ENCODE results near the gene ARHGEF11.
"Not testable (repeated sequence)": the region's sequence is repeated elsewhere in the genome, so short reads cannot be mapped to it uniquely, and the experiment has no call there.

The ARHGEF11 gene, protein sequence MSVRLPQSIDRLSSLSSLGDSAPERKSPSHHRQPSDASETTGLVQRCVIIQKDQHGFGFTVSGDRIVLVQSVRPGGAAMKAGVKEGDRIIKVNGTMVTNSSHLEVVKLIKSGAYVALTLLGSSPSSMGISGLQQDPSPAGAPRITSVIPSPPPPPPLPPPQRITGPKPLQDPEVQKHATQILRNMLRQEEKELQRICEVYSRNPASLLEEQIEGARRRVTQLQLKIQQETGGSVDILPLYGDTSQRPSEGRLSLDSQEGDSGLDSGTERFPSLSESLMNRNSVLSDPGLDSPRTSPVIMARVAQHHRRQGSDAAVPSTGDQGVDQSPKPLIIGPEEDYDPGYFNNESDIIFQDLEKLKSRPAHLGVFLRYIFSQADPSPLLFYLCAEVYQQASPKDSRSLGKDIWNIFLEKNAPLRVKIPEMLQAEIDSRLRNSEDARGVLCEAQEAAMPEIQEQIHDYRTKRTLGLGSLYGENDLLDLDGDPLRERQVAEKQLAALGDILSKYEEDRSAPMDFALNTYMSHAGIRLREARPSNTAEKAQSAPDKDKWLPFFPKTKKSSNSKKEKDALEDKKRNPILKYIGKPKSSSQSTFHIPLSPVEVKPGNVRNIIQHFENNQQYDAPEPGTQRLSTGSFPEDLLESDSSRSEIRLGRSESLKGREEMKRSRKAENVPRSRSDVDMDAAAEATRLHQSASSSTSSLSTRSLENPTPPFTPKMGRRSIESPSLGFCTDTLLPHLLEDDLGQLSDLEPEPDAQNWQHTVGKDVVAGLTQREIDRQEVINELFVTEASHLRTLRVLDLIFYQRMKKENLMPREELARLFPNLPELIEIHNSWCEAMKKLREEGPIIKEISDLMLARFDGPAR (N-terminal part only)

GRCh38 chr1:157045250-157046218 is at the start of gene ARHGEF11:
TSS of gene ARHGEF11 (minus strand) at chr1:157045742. CDS start at chr1:157044330, 1,412 bp downstream.
- no peak for DNase-seq

GRCh38 chr1:157095091-157095490 is 49.5 kb upstream of the ARHGEF11 start:
- DNase-seq = no peak

DNA sequence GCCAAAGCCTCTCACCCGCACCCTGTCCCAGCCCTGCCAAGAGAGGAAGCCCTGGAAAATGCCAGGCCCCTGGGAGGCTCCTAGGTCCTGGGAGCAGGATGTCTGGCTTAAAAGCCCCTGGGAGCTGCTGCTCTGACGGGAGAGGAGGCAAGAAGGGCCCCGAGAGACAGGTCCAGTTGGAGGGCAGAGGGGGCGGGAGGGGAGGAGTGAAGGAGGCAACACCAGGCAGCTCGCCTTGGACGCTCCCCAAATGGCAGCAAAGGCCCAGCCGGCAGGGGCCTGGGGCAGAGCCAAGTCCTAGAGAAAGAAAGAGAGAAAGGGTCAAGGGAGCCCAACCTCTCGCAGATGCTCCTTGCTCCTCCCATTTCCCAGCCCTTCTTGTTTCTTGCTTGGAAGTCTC is 47.3 kb upstream of the ARHGEF11 start:
- no peak for DNase-seq

DNA sequence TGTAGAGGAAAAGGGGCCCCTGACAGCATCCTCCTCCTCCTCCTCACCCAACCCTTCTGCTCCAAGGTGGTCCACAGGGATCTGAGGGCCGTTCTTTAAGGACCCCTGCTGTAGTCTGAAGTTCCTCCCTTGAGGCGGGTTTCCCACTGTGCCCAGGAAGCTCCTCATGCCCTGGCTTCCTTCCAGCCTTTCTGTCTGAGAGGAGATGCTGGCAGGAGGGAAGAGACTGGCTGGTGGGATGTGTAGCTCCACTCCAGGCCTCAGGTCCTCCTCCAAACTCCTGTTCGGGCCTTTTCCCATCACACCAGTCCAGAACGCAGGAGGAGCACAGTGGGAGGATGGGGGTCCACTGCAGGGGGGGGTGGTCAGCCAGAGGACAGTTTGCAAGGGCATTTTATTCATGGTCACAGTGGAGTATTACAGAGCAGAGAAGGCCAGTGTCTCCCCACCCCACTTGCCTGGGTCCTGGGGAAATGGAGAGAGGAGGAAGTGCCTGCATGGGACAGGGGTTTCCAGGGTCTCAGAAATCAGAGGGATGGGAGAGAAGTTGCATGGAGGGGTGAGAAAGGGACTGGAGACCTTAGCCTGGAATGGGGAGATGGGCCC is 46.2 kb upstream of the ARHGEF11 start:
- no peak for DNase-seq

DNA sequence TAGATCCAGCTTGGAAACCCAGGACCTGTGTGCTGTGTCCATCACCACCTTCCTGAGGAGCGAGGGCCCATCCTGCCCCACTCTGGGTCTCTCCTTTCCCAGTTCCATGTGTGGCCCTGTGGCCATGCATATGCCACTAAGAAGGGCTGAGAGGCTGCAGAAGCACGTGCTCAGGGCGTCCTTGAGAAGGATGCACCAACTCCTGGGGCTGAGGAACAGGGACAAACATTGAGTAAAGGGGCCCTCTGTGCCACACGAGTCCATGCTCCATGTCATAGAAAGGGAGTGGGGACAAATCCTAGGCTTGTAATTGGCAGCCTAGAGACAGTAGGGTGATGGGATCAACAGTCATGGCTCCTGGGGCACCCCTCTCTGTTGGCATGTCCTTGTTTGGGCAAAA is 45.6 kb upstream of the ARHGEF11 start:
- no peak for DNase-seq

GRCh38 chr1:157090771-157091170 is 45.2 kb upstream of the ARHGEF11 start:
- DNase-seq = no peak

- DNase-seq = peak; percentile 90
Observed at GRCh38 chr1:157090196-157090647, 44.7 kb upstream of the ARHGEF11 start.

DNA sequence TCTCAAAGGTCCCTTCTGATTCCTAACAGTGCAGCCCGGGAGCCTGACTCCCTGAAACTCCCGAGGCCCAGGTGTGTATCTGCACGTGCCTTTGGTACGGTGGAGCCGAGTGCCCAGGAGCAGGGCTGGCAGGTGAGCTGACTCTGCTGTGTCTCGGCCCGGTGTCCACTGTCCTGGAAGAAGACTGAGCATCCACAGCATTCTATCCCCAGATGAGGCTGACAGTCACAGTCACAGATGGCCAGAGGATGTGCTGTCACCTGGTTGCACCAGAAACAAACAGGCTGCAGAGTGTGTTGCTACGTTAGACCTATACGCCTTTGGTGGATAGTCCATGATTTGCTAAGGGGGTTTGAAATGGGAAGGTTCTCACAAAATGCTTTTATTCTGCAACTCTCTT is 44.2 kb upstream of the ARHGEF11 start:
- no peak for DNase-seq

DNA sequence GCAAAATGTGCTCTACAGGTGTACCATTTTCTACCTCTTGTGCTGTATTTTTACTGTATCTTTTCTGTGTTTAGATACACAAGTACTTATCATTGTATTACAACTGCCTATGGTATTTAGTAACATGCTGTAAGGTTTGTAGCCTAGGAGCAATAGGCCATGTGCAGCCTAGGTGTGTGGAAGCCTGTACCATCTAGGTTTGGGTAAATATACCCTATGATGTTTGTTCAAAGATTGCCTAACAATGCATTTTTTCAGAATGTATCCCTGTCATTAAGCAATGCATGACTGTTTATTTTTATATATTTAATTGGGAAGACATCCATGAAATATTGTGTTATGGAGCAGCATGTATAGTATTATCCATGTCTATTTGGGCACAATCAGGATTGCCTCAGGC is 43.1 kb upstream of the ARHGEF11 start:
- DNase-seq = no peak

DNA sequence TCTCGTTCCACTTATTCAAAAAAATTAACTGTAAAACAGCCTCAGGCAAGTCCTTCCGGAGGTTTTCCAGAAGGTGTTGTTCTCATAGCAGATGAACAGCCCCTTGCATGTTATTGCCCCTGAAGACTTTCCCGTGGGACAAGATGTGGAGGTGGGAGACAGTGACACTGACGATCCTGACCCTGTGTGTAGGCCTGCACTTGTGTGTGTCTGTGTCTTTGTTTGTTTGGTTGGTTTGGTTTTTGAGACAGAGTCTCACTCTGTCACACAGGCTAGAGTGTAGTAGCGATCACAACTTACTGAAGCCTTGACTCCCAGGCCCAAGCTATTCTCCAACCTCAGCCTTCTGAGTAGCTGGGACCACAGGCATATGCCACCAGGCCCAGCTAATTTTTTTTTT is 41.5 kb upstream of the ARHGEF11 start:
- DNase-seq = no peak

GRCh38 chr1:157086299-157086698 is 40.8 kb upstream of the ARHGEF11 start:
- no peak for DNase-seq

DNA sequence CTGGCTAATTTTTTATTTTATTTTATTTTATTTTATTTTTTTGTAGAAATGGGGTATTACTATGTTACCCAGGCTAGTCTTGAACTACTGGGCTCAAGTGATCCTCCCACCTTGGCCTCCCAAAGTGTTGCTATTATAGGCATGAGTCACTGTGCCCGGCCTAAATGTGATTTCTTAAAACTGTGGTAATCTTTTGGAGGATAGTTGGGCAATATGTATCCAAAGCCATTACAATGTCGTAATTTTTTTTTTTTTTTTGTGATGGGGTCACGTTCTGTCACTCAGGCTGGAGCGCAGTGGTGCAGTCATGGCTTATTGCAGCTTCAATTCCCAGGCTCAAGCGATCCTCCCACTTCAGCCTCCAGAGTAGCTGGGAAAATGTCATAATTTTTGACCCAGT is 39.9 kb upstream of the ARHGEF11 start:
- no peak for DNase-seq

GRCh38 chr1:157084720-157085119 is 39.2 kb upstream of the ARHGEF11 start:
- DNase-seq = no peak

DNA sequence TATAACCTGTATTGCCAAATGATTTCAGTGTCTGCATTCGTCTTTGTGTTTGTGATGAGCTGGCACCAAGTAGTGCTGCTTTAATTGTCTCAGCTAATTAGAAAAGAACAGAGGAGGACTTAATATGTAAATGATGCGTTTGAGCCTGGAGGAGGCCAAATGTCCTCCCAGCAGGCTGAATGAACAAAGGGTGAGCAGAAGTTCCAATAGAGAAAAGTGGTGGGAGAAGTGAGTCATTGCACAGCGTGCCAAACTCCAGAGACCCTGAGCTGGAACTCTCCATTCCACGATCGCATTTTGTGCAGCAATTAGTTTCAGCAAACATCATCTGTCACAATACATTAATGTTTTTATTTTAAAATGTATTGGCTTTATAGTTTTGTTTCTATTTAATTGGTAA is 36.2 kb upstream of the ARHGEF11 start:
- DNase-seq = no peak

DNA sequence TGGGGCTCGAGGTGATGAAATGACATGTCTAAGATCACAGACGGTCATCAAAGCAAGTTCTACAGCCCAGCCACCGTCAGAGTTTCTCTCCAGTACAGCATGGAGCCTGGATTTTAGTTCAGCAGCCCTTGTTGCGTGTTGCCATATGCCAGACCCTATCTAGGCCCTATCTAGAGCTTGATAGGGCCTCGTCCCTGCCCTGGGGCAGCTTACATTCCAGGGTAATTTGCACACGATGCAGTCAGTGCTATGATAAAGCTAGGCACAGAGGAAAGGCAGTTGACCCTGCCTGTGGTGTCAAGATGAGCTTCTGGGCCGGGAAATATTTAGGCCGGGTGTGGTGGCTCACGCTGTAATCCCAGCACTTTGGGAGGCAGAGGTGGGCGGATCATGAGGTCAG is 35.2 kb upstream of the ARHGEF11 start:
- no peak for DNase-seq

GRCh38 chr1:157077394-157077793 is 31.9 kb upstream of the ARHGEF11 start:
- no peak for DNase-seq

GRCh38 chr1:157073944-157074685 is 28.6 kb upstream of the ARHGEF11 start:
- no peak for DNase-seq

- no peak for DNase-seq
Observed at GRCh38 chr1:157069601-157070000, 24.1 kb upstream of the ARHGEF11 start.

DNA sequence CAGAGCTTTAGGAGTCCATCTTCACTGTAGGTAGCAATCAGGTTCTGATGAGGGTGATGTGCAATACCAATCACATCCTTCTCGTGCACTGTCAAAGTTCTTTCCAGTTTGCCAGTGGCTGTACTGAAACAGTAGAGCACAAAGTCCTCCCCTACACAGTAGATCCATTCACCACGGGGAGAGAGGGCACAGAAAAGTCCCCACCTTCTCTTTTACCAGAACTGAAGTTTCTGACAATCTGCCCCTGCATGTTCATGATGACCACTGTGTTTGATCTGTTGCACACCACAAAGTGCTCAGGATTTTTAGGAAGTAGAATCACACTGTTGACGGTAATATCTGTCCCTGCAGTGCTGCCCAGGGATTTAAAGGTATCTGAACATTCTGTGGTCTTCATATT is 13.7 kb upstream of the ARHGEF11 start:
- not testable (repeated sequence) for DNase-seq

DNA sequence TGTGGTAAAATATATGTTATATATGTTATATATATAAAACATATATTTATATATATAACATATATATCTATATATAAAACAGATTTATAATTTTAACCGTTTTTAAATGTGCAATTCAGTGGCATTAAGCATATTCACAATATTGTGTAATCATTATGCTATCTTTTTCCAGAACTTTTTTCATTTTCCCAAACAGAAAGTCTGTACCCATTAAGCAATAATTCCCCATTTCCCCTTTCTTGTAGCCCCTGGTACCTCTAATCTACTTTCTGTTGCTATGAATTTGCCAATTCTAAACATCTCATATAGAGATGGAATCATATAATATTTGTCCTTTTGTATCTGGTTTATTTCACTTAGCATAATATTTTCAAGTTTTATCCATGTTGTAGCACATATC is 10.7 kb upstream of the ARHGEF11 start:
- DNase-seq = no peak

GRCh38 chr1:157055729-157056128 is 10.2 kb upstream of the ARHGEF11 start:
- not testable (repeated sequence) for DNase-seq

- no peak for DNase-seq
Observed at GRCh38 chr1:157050836-157051235, 5.3 kb upstream of the ARHGEF11 start.
